Endodermal cell (in vitro differentiated cells): ENCODE measurements around the gene RIC1. TPM values are rescaled to one million over a fixed set of nuclear protein-coding genes. Genes with fewer than 3 reads are reported as not detected.

Experiments
- DNase-seq: peaks from one replicate; pipeline ENCODE4 v3.0.0-alpha.2; 2017
- H3K27ac ChIP-seq: 2 replicates; pipeline ENCODE4 v1.5.1; 2013; ENCODE audit warnings: mild to moderate bottlenecking, low read depth, low read length, moderate library complexity
- H3K27me3 ChIP-seq: 2 replicates; pipeline ENCODE4 v1.6.1; 2013; ENCODE audit warnings: mild to moderate bottlenecking, low read length, moderate library complexity; ENCODE audit not compliant: insufficient read depth, control insufficient read depth, poor library complexity, severe bottlenecking
- H3K36me3 ChIP-seq: 2 replicates; pipeline ENCODE4 v1.7.0; 2013; ENCODE audit warnings: mild to moderate bottlenecking, low read length, moderate library complexity; ENCODE audit not compliant: control insufficient read depth, insufficient read depth
- H3K4me1 ChIP-seq: one replicate; pipeline ENCODE4 v1.7.0; 2013; ENCODE audit warnings: low read length; ENCODE audit not compliant: control insufficient read depth, insufficient read depth
- H3K4me3 ChIP-seq: 2 replicates; pipeline ENCODE4 v1.5.1; 2013; ENCODE audit warnings: mild to moderate bottlenecking, low read length, moderate library complexity
- H3K9ac ChIP-seq: 2 replicates; pipeline ENCODE4 v1.6.1; 2013; ENCODE audit warnings: mild to moderate bottlenecking, low read length, moderate library complexity; ENCODE audit not compliant: poor library complexity, severe bottlenecking; ENCODE audit errors: extremely low read depth
- H3K9me3 ChIP-seq: 2 replicates; pipeline ENCODE4 v1.6.1; 2013; ENCODE audit warnings: mild to moderate bottlenecking, low read length, moderate library complexity; ENCODE audit not compliant: control insufficient read depth
- H3K27ac Mint-ChIP-seq: 2 replicates; pipeline ENCODE4 v1.8.0; 2020; ENCODE audit warnings: mixed read lengths
- H3K27me3 Mint-ChIP-seq: 2 replicates; pipeline ENCODE4 v1.8.0; 2021; ENCODE audit warnings: mild to moderate bottlenecking, mixed read lengths; ENCODE audit not compliant: insufficient read depth
- H3K36me3 Mint-ChIP-seq: 2 replicates; pipeline ENCODE4 v1.8.0; 2020; ENCODE audit warnings: low read depth, mixed read lengths
- H3K4me1 Mint-ChIP-seq: 2 replicates; pipeline ENCODE4 v1.8.0; 2020; ENCODE audit warnings: mixed read lengths
- H3K4me3 Mint-ChIP-seq: 2 replicates; pipeline ENCODE4 v1.8.0; 2020; ENCODE audit warnings: mild to moderate bottlenecking, moderate library complexity, mixed read lengths
- H3K9me3 Mint-ChIP-seq: 2 replicates; pipeline ENCODE4 v1.8.0; 2020; ENCODE audit warnings: mild to moderate bottlenecking, mixed read lengths
- CTCF ChIP-seq: fragments of 200-600 bp; sonication (generic); conservative IDR thresholded peaks from 2 replicates; pipeline ENCODE4 v1.5.0; 2021; ENCODE audit warnings: antibody characterized with exemption, mild to moderate bottlenecking
- WGBS, 2 experiments: methylation state at CpG; one replicate each; pipeline versions ENCODE4 v1.1.5 to v1.1.7; 2013; ENCODE audit warnings: missing lambda C conversion rate in 2 of 2, mixed read lengths in 1 of 2; ENCODE audit not compliant: insufficient coverage in 1 of 2, insufficient read length in 1 of 2; 5-methylcytosine and 5-hydroxymethylcytosine counted together
- total RNA-seq, 2 donors: library from RNA; stranded (reverse); fragmentation: NEBNext Ultra II Directional in 1 of 2; extraction: Animal tissue kit (Norgen Biotek cat#: 25700) in 1 of 2; gene quantifications; 2 replicates in 1 of 2; 3 replicates in 1 of 2; pipeline ENCODE4 v1.2.1, GENCODE V29; 2021

Gene RIC1
- total RNA-seq, 2 donors from 2014 or later = 27.0 to 27.1 TPM

- Histone ChIP-seq H3K27me3 (no peaks in the 10 kb centered on the region), H3K9me3 (no peaks in the 10 kb centered on the region), H3K9ac (no peak overlapping the region), H3K4me3 (no peak overlapping the region), H3K4me1 (no peaks in the 10 kb centered on the region), H3K27ac (no peak overlapping the region), H3K36me3 (no peaks in the 10 kb centered on the region)
- Mint-ChIP-seq H3K36me3 (peaks cover 14% of the 10 kb centered on the region), H3K4me3 (no peak overlapping the region), H3K27ac (no peak overlapping the region), H3K9me3 (no peaks in the 10 kb centered on the region), H3K27me3 (no peaks in the 10 kb centered on the region), H3K4me1 (peaks cover 2% of the 10 kb centered on the region)
- no peak for TF ChIP-seq CTCF
- 97% methylated on average over 4 of the region's 4 CpGs; no CpG with 5 or more reads in 1 of the 2 experiments for WGBS, 2 experiments
- DNase-seq = no peak
Measured at GRCh38 chr9:5800969-5801738, 172.2 kb downstream of the RIC1 start.

GRCh38 chr9:5801739-5802113 is 172.8 kb downstream of the RIC1 start:
- TF ChIP-seq CTCF = no peak
- H3K4me3 Mint-ChIP-seq = no peak overlapping the region
- 96 to 100% methylated on average over 3 of the region's 3 CpGs for WGBS, 2 experiments
- peaks cover 14% of the 10 kb centered on the region for H3K36me3 Mint-ChIP-seq
- no peak for DNase-seq
- no peaks in the 10 kb centered on the region for H3K4me1 ChIP-seq
- no peak overlapping the region for H3K4me3 ChIP-seq
- H3K9me3 ChIP-seq = no peaks in the 10 kb centered on the region
- no peak overlapping the region for H3K27ac Mint-ChIP-seq
- no peak overlapping the region for H3K27ac ChIP-seq
- no peaks in the 10 kb centered on the region for H3K36me3 ChIP-seq
- no peaks in the 10 kb centered on the region for H3K27me3 ChIP-seq
- H3K9ac ChIP-seq = no peak overlapping the region
- H3K27me3 Mint-ChIP-seq = no peaks in the 10 kb centered on the region
- no peaks in the 10 kb centered on the region for H3K9me3 Mint-ChIP-seq
- H3K4me1 Mint-ChIP-seq = peaks cover 2% of the 10 kb centered on the region

- H3K9me3 Mint-ChIP-seq = no peaks in the 10 kb centered on the region
- no peak overlapping the region for H3K27ac Mint-ChIP-seq
- Histone ChIP-seq H3K4me1 (no peaks in the 10 kb centered on the region), H3K27ac (no peak overlapping the region), H3K9ac (no peak overlapping the region), H3K9me3 (no peaks in the 10 kb centered on the region), H3K36me3 (peaks cover 12% of the 10 kb centered on the region), H3K27me3 (no peaks in the 10 kb centered on the region), H3K4me3 (no peak overlapping the region)
- WGBS, 2 experiments = 95% methylated on average over 3 of the region's 3 CpGs; no CpG with 5 or more reads in 1 of the 2 experiments
- H3K4me1 Mint-ChIP-seq = peaks cover 2% of the 10 kb centered on the region
- no peak for TF ChIP-seq CTCF
- no peak overlapping the region for H3K4me3 Mint-ChIP-seq
- DNase-seq = no peak
- peaks cover 20% of the 10 kb centered on the region for H3K36me3 Mint-ChIP-seq
- H3K27me3 Mint-ChIP-seq = no peaks in the 10 kb centered on the region
Measured at GRCh38 chr9:5805478-5805877, 176.6 kb downstream of the RIC1 start.
